Stimulated activated CD8-positive, alpha-beta memory T cell treated with anti-CD3 and anti-CD28 coated beads, Interleukin-4, amount 100 ng/mL, for 1 hour (primary cell): ENCODE results near the gene ANLN.

Experiments used
- DNase-seq, 2 donors: peaks; one replicate each; pipeline ENCODE4 v3.0.0-alpha.2; 2020; ENCODE audit warnings: low read depth in 2 of 2, low spot score in 1 of 2

Gene ANLN

DNA sequence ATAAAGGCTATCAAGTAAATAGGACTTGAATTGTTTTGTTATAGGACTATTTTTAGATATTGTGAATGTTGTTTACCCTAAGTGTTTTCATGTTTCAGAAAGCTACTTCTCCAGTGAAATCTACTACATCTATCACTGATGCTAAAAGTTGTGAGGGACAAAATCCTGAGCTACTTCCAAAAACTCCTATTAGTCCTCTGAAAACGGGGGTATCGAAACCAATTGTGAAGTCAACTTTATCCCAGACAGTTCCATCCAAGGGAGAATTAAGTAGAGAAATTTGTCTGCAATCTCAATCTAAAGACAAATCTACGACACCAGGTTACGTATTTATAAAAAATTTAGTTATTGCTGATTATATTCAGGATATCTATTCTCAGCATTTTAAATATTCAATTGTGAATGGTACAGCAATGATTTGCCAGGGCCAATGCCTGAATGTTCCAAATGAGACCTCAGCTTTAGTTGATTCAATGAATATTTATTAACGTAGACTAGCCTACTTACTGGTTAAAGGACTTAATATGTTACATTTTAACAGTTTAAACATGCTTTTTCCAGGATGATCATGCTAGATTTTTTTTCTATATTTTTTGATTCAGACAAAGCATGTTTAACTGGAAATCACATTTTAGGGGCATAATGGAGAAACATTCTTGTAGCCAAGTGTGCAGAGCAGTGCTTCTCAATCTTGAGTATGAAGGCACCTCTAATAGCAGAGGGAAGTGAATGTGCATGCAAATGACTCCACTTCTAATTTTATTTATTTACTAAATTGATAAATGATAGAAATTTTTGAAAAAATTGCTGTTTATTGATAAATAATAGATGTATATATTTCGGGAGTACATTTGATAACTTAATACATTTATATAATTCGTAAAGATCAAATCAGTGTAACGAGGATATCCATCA lies 18.2 kb downstream of the ANLN start:
- DNase-seq = no peak

DNA sequence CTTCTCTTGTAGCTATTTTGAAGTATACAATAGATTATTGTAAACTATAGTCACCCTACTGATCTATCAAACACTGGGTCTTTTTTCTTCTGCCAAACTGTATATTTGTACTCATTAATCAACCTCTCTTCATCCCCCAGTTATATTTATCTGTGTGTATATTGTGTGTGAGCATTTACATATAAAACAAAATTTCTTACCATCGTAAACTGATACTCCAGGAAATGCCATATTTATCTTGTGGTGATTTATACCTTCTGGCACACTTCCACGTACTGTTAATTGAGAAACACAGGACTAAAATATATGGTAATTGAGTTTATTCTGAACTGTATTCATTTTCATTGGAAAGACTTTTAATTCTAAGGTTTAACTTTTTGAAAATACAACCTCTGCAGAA lies 18.9 kb downstream of the ANLN start:
- no peak for DNase-seq

DNA sequence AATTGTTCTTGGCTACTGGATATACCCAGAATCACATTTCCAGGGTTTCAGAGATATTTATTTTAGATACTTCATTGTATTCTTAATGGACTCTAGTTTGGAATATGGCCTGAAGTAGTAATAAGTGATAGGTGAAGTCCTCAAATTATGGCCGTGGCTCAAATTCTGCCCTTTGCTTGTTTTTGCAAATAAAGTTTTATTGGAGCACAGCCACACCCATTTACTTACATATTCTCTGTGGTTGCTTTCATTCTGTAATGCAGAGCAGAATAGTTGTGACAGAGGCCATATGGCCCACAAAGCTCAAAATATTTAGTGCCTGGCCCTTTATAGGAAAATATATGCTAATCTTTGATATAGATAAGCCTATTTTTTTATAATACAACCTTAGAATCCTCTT lies 19.5 kb downstream of the ANLN start:
- no peak for DNase-seq

DNA sequence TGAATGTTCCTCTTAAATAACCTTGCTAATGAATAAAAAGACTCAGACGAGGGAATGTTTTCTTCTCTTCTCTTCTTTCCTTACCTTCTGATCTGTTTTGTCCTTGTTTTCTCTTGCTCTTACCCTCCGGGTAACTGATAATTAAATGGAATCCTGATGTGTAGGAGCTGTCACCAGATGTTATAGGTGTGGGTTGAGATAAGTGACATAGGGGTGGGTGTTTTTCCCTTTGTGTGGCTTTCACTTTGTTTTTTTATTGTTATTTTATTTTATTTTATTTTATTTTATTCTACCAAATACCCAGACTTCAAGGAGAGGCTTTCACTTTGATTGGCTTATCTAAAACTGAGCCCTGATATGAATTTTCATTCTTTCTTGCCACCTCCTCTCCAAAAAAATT lies 25.5 kb downstream of the ANLN start:
- no peak for DNase-seq

DNA sequence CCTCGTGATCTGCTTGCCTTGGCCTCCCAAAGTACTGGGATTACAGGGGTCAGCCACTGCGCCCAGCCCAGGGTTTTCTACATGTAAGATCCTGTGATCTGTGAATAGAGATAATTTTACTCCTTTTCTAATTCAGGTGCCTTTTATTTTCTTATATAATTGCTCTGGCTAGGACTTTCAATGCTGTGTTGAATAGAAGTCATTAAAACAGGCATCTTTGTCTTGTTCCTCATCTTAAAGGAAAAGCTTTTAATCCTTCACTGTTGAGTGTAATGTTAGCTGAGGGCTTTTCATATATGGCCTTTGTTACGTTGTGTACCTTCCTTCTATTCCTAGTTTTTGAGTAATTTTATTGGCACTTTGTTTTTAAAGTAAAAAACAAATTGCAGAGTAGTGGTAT lies 26.6 kb downstream of the ANLN start:
- DNase-seq = no peak

DNA sequence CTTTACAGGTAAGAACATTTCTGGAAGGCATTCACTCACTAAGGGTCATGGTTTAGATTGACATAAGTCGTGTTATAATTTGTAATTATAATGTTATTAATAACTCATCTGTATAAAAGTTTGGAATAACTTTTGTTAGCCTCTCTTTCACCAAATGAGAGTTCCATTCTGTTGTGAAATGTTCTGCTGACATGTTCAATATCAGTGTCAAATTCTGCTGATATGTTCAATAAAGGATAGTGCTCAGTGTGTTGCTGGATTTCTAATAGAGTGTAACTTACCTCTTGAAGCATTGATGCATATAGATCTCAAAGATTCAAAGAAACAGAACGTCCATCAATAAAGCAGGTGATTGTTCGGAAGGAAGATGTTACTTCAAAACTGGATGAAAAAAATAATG lies 30.6 kb downstream of the ANLN start:
- no peak for DNase-seq

DNA sequence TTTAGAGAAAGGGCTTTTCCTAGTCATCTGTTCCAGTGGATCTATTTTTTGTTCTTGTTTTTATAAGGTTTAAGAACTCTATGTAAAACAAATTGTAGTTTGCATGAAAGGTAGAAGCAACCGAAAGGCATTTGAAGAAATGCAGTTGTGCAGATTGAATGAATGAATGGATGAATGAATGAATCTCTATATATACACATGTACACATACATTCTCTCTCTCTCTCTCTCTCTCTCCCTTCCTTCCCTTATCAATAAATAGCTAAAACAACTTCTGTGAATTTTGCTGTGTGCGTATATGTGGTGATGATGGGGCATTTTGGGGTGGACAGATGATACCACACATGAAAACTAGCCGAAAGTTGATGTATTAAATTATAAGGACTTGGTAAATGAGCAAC lies 32.4 kb downstream of the ANLN start:
- no peak for DNase-seq

DNA sequence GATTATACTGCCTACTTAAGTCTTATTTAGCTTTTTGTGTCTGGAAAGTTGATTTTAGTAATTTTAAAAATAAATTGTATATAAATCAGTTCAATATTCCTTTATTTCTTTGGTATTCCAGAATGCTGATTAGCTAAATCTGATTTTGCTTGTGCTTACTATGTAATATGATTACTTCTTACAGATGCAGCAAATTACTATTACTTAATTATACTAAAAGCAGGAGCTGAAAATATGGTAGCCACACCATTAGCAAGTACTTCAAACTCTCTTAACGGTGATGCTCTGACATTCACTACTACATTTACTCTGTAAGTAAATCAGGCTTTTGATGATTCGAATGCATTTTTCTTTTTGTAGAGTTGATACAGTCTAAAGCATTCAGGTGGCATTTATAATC lies 34.0 kb downstream of the ANLN start:
- no peak for DNase-seq

DNA sequence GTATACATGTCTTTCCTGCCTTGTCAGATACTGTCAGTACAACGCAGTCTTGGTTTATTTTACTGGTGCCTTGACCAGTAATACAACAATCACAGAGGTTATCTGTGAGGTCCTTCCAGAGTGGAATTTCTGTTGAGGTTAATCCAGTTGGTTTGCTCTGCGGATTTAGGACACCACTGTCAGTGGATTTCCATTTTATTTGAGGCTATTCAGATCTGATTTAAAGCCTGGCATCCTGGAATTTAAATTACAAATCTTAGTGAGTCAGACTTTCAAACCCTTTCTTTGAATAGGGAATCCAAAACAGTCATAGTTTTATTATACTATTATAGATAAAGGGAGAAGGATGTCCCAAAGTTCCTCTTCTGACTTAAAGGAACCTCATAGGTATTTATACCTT lies 40.5 kb downstream of the ANLN start:
- no peak for DNase-seq

DNA sequence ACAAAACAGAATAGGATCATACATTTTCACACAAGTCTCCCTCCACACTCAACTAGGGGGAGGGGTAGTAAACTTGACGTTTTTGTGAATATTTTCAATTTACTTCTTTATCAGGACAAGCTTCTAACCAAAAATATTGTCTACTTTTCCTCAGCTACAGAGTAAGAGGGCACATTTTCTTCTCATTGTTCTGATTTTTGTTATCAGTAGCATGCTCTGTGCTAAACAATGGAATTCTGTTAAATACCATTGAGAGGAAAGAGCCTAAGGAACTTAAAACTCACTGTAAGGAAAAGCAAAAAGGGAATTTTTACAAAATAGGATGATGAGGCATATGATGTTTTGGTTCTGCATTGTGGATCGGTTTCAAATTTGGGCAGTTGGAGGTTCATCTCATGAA lies 41.2 kb downstream of the ANLN start:
- DNase-seq = no peak

DNA sequence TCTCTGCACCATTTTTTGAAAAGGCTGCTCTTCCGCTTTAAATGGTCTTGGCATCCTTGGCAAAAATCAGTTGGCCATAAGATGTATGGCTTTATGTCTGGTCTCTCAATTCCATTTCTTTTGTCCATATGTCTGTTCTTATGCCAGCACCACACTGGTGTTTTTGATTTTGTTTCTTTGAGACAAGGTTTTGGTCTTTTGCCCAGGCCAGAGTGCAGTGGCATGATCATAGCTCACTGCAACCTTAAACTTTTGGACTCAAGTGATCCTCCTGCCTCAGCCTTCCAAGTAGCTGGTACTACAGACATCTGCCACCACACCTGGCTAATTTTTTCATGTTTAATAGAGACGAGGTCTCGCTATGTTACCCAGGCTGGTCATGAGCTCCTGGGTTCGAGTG lies 48.5 kb downstream of the ANLN start:
- DNase-seq = no peak

DNA sequence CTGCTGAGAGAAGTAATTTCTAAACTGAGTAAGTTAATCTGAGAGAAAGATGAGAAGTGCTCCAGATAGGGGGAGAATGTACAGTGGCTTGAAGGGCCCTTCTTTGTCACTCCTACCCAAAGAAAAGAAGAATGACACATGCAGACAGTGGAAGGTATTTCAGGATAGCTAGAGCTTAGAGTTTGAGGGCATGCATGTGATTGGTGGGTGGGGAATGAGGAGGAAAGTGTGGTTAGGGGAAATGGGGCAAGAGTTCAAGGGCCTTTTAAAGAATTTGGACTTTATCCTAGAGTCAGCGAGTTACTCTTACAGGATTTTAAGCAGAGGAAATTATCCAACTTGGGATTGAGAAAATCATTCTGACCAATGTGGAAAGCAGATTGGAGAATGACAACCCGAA lies 50.0 kb downstream of the ANLN start:
- no peak for DNase-seq

DNA sequence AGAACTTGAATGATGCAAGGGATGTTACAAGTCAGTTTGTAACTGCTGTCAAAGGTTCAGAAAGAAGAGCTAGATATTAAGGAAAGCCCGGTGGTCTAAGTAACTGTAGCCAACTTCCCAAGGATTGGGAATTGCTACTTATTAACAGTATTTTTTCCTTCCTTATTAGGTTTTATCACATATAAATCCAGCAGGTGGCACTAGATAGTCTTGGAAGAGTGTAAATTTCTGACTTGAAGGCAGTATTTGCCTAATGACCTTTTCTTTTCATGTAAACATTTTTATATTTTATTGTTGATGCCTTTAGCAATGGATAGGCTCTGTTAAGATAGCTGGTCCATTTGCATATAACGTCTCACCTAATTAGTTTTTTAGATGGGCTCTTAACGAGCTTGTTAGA lies 51.2 kb downstream of the ANLN start:
- DNase-seq = no peak

DNA sequence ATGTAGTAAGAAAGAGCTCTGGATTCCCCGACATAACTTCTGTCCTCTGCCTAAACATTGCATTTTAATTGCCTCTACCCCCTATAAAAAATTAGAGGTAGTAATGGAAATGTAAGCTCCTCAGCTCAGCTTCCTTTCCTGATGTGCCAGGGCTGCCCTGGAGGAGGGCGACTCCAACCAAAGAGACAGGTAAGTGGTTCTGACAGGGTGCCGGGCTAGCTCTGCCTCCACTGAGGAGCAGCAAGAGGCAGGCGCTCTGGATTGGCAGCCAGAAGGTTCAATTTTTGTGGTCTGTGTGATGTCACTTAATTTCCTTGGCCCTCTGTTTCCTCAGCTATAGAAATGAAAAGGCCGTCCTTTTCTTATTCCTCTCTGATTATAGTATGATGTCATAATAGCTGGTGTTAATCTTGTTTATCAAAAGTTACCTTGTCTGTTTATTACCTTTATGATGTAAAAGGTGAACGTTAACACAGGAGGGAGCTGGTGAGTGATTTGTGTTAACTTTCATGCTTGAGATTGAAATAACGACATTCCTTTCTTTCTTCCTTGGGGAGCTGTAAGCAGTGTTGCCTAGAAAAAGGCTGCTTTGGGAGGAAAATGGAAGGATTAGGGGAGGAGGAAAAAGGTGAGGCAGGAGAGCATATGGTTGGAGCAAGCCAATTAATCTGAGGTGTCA lies 51.8 kb downstream of the ANLN start:
- no peak for DNase-seq

DNA sequence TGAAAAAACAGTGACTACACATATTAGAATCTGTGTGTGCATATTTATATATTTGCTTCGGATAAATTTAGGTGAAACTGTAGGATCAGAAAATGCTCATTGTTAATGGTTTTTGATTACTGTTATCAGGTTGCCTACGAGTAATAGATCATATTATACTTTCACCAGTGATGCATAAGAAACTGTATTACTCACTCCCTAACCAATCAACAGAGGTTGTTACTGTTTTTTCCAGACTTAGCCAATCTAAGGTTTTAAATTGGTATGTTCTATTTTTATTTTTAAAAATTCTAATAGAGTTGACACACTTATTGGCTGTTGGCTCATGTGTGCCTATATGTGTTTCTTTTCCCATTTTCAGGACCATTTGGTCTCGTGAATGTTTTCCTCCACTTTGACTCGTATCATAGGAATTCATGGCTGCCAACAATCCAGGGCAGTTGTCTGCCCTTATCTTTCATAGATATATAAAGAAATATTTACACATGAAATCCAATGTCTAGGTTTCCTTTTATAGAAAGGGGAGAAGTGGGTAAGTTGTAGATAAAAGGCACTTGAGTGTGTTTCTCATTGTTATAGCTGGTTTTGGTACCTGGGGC lies 59.2 kb downstream of the ANLN start:
- no peak for DNase-seq

DNA sequence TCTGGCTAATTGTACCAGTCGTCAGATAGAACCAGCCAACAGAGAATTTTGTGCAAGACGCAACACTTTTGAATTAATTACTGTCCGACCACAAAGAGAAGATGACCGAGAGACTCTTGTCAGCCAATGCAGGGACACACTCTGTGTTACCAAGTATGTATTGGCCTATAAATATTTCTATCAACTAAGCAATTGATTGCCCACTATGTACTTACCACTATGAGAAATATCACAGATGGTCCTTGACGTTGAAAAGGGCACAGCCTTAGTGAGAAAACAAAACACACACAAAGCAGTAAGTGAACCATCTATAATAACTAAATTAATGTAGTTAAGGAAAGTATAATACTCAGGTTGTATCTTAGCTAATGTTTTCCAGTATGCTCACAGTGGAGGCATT lies 60.0 kb downstream of the ANLN start:
- no peak for DNase-seq

DNA sequence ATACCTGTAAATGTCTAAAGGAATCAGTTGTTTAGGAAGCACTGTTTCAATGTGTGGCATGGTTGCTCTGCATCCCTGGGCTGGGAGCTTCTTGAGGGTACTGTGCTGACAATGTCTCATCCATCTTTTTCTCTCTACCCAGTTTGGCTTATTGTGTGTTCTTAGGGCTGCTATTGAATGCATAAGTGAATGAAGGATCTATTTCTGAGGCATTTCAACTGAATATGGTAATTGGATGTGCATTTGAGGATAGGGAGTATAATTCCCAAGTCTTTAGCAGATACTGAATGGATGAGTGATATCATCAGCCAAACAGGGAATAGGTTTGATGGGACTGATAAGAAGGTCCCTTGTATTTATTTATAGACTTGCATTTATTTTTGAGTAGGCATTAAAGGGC lies 64.1 kb downstream of the ANLN start:
- DNase-seq = no peak

DNA sequence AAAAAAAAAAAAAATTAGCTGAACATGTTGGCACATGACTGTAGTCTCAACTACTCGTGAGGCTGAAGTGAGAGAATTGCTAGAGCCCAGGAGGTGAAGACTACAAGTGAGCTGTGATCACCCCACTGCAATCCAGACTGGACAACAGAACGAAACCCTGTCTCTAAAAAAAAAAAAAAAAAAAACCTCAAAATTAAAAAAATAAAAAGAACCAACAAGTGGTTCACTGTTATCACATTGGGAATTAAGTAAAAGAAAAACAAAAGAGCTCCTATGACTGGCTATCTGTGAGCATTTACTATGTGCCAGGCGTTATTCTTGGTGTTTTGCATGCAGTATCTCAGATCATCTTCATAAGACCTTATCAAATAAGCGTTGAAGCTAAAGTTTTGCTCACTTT lies 66.0 kb downstream of the ANLN start:
- DNase-seq = no peak

DNA sequence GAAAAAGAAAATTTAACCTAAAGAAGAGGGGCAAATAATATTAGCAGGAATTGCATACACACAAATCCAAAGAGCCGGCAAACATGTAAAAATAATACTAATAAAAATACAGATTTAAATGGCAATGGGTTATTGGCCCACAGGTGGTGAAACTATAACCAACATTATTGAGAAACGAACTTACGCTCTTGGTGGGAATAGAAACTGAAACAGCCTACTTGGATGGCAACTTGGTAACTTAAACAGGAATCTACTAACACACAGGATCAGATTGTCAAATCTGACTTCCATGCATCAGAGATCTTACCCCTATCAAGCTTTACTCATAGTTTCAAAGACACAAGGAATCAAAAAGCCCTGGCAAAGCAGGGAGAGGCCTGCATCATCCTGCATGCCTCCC lies 66.5 kb downstream of the ANLN start:
- no peak for DNase-seq

DNA sequence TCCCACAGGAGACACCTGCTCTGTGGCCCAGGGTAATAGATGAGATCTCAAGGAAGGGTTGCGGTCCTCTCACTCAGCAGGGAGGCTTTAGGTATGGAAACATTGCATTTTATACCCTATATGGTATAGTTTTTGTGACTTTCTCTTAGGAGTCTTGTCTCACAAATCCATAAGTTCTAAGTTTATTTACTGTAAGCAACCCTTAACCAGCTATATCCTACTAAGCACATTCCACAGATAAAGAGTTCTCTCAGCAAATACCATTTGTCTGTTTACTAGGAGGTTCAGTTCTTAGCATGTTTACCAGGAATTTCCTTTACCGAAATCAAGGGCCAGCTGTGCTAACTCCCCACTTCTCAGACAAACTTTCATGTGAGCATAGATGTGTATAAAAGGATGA lies 66.9 kb downstream of the ANLN start:
- DNase-seq = no peak

DNA sequence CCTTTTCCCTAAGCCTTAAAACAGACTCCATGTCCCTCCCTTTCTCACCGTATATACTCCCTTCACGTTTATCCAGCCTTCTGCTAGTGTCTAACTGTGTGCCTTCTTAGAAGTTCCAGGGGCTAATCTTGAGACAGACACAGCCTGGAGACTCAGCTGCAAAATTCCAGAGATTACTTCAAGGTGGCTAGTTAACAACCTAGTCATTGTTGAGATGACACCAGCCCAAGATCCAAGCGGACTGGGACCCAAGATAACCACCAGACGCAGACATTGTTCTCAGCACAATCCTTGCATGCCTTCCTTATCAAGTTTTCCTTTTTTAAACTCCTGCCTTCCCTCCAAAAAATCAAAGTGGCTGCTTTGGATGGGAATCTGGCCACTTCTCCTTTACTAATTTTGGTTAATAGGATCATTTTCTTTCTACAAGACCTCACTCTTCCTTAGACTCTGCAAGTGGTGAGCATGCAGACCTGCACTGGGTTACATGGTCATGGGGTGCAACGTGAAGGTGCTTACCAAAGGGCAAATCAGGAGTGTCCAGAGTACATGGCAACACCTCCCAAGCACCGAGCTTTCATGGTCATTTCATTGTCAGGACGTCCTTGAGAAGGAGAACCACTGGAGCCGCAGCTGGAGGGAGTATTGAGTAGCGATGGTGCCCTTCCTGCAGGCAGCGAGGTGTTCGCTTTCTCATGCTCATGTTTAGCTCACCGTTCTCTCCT lies 69.7 kb downstream of the ANLN start:
- no peak for DNase-seq
